ENCODE results near the gene LAPTM5.

DNA sequence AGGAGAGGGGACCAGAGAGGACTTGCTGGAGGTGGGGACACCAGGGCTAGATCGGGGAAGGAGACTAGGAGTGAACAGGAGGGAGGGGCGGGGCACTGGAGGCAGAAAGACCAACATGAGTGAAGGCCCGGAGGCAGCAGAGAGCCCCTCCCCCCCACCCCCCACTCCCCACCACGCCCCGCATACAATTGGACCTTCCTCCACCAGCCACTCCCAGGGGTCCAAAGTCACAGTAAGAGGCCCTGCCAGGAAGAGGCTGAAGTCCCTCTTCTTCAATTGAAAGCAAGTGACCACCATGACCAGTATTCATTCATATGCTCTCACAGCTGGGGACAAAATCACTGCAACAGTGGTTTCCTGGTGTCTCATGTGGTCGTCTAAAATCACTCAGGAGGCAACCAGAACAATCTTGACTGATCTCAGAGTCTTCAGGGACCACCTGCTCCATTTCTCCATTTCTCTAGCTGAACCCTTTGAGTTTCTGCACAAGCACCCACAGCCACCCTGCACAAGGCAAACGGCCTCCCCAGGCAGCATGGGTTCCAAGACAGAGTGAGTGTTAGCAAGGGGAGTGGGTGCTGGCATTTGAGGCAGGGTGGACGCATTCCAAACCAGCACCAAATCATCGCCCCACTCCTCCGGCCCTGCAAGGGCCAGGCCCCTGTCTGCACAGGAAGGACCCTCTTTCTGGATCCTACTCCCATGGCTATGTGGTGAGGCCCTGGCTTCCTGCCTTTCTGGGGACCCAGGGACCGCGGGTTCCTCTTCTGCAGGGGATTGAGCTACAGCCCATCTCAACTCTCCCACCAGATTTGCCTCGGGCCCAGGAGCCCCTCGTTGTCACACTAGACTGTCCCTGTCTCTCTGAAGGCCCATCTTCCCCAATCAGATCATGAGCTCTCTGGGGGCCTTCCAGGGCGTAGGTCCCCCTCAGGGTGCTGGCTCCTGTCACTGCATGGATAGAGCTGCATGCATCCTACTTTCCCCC lies 17.0 kb downstream of the LAPTM5 start:
- TF ChIP-seq, protein P1, sequence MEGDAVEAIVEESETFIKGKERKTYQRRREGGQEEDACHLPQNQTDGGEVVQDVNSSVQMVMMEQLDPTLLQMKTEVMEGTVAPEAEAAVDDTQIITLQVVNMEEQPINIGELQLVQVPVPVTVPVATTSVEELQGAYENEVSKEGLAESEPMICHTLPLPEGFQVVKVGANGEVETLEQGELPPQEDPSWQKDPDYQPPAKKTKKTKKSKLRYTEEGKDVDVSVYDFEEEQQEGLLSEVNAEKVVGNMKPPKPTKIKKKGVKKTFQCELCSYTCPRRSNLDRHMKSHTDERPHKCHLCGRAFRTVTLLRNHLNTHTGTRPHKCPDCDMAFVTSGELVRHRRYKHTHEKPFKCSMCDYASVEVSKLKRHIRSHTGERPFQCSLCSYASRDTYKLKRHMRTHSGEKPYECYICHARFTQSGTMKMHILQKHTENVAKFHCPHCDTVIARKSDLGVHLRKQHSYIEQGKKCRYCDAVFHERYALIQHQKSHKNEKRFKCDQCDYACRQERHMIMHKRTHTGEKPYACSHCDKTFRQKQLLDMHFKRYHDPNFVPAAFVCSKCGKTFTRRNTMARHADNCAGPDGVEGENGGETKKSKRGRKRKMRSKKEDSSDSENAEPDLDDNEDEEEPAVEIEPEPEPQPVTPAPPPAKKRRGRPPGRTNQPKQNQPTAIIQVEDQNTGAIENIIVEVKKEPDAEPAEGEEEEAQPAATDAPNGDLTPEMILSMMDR (IDR thresholded peaks at IDR 0.05; ENCODE audit: low read depth, low read length) = no peak
- TF ChIP-seq POLR2A (IDR thresholded peaks at IDR 0.05; ENCODE audit: extremely low read depth, insufficient read length) = no peak
- no peak for TF ChIP-seq MYC (IDR thresholded peaks at IDR 0.05; ENCODE audit: low read depth, low read length)
- TF ChIP-seq, protein P2, sequence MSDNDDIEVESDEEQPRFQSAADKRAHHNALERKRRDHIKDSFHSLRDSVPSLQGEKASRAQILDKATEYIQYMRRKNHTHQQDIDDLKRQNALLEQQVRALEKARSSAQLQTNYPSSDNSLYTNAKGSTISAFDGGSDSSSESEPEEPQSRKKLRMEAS (IDR thresholded peaks at IDR 0.05; ENCODE audit: low read depth, low read length) = no peak
